ENCODE data around the gene GABRG3. TPM values are rescaled to one million over a fixed set of nuclear protein-coding genes. Genes with fewer than 3 reads are reported as not detected.

Gene GABRG3
- total RNA-seq, 1 experiment from 2014 or later, result 0.15 TPM

GRCh38 chr15:27336676-27337075, 365.7 kb downstream of the GABRG3 start:
- Mint-ChIP-seq H3K4me1 (peaks cover 2 to 4% of the 10 kb centered on the region in 2 experiments), H3K27me3 (ENCODE audit: low read depth) (peaks cover 10% of the 10 kb centered on the region), H3K9me3 (peaks cover 0 to 2% of the 10 kb centered on the region in 2 experiments; a peak in 1 of 5 replicates), H3K4me3 (no peak overlapping the region), H3K27ac (no peak overlapping the region), H3K36me3 (ENCODE audit: insufficient read depth in 1 of 3, low read depth in 3 of 3) (no peaks in the 10 kb centered on the region)
- no peak for TF ChIP-seq CTCF (conservative IDR thresholded peaks at IDR 0.05)
- Histone ChIP-seq H4K5ac (ENCODE audit: insufficient read length, low read depth, low read length) (no peak overlapping the region), H2AK5ac (ENCODE audit: insufficient read length, low read length) (no peak overlapping the region), H3K9me3 (ENCODE audit: control insufficient read depth, low read depth, low read length) (no peaks in the 10 kb centered on the region), H3K4me2 (ENCODE audit: insufficient read depth, insufficient read length, low read length) (no peak overlapping the region), H3K56ac (ENCODE audit: insufficient read length, low read depth, low read length) (no peak overlapping the region), H3K79me1 (ENCODE audit: insufficient read depth, low read depth, low read length, poor library complexity, severe bottlenecking) (no peaks in the 10 kb centered on the region), H2BK20ac (ENCODE audit: low read depth, low read length, poor library complexity, severe bottlenecking) (no peak overlapping the region), H3T11ph (ENCODE audit: low read length) (no peak overlapping the region), H2BK15ac (ENCODE audit: low read depth, low read length) (no peak overlapping the region), H3K4ac (ENCODE audit: low read depth, low read length) (no peak overlapping the region), H4K20me1 (ENCODE audit: control insufficient read depth, insufficient read depth, insufficient read length) (no peaks in the 10 kb centered on the region), H3K23ac (ENCODE audit: insufficient read length, low read depth, low read length) (no peak overlapping the region), H3K27ac (ENCODE audit: insufficient read length, low read depth, low read length) (no peak overlapping the region), H3K18ac (ENCODE audit: insufficient read length, low read depth, low read length) (no peak overlapping the region), H3K9ac (ENCODE audit: extremely low read depth, insufficient read length, low read length) (no peak overlapping the region), H4K91ac (ENCODE audit: insufficient read length, low read depth, low read length) (no peak overlapping the region), H3K14ac (ENCODE audit: insufficient read depth, low read length) (no peak overlapping the region), H2BK5ac (ENCODE audit: insufficient read length, low read length) (no peak overlapping the region), H3K27me3 (ENCODE audit: insufficient read depth, low read length) (no peaks in the 10 kb centered on the region), H3K79me2 (ENCODE audit: insufficient read depth, low read length) (no peaks in the 10 kb centered on the region), H2BK120ac (ENCODE audit: low read depth, low read length, poor library complexity, severe bottlenecking) (no peak overlapping the region), H2BK12ac (ENCODE audit: insufficient read length, low read depth, low read length) (no peak overlapping the region), H3K23me2 (ENCODE audit: insufficient read length, low read depth, low read length, poor library complexity, severe bottlenecking) (no peaks in the 10 kb centered on the region), H3K4me1 (ENCODE audit: insufficient read depth, low read length) (no peaks in the 10 kb centered on the region), H2AFZ (ENCODE audit: low read length) (no peak overlapping the region), H4K8ac (replicated peaks; ENCODE audit: insufficient read length, low read depth, low read length) (no peak overlapping the region)
- WGBS (ENCODE audit: extremely low coverage, insufficient read length, low lambda C conversion rate), result no CpG with 5 or more reads among the region's 1 CpG
- no peak for DNase-seq
